ENCODE results near the gene C11orf52. TPM values are rescaled to one million over a fixed set of nuclear protein-coding genes. Genes with fewer than 3 reads are reported as not detected.

Gene C11orf52
- polyA plus RNA-seq, 2 of the 4 experiments (the other 2 are of a cell fraction): 0.08 to 0.13 TPM

- peaks cover 9% of the 10 kb centered on the region; the same call in 2 of the 3 replicates for H3K4me1 ChIP-seq
- ATAC-seq (no peak), DNase-seq (ENCODE audit: low read depth in 1 of 2, low spot score in 1 of 2) (no peak), FAIRE-seq (no peak)
- POLR2A ChIA-PET: interaction anchor here (0.9 to 1.6 kb wide), 4 partner anchors 55 to 269 kb away, joined by 3 to 4 read pairs (median 4); partner anchors contain the start of gene SIK2
- CTCF ChIA-PET: interaction anchor here (0.6 to 1.8 kb wide), 8 partner anchors 10 to 110 kb away, joined by 3 to 6 read pairs (median 4); no protein-coding TSS in a partner anchor
- H3K4me2 ChIP-seq: peak overlapping the region; percentile 90
- TF ChIP-seq KDM5A (IDR thresholded peaks at IDR 0.05): no peak
- no peaks in the 10 kb centered on the region for H3K9me3 ChIP-seq
- WGBS (ENCODE audit: missing lambda C conversion rate): 48% methylated on average over 5 of the region's 5 CpGs
- H3K4me3 ChIP-seq: peak overlapping the region; percentile 61
- peak overlapping the region; percentile 92 to 99 for H3K27ac ChIP-seq
Observed at GRCh38 chr11:111871693-111872161, 47.0 kb upstream of the C11orf52 start.

DNA sequence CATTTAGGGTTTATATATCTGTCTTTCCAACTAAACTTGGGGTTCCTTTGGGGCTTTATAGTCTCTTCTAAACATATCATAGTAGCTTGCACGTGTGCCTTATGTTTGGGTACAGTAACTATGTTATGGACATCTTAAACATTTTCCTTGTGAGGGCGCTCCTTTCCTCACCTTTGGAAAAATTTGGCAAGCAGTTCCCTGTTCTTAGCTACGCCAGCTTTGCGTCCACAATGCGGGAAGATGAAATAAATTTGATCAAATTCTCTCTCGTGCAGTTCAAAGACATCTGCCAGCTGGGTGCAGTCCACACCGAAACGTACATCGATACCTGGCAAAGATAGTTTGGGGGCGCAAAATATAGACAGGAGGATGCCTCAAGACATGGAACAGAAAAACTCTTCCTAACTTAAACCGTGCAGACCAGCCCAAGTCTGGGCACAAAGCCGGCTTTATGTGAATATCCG, 40.3 kb upstream of the C11orf52 start:
- under 1% methylated on average over 13 of the region's 13 CpGs for WGBS (ENCODE audit: missing lambda C conversion rate)
- ChIA-PET CTCF (interaction anchor here (0.6 to 2.1 kb wide), 8 partner anchors 12 to 106 kb away, joined by 3 to 12 read pairs (median 4); partner anchors contain the start of gene DIXDC1), POLR2A (interaction anchor here (1.7 kb wide), 1 partner anchor 49 kb away, joined by 5 read pairs; no protein-coding TSS in a partner anchor)
- no peaks in the 10 kb centered on the region for H3K9me3 ChIP-seq
- FAIRE-seq: no peak
- H3K4me2 ChIP-seq: peak overlapping the region; percentile 92
- DNase-seq (ENCODE audit: low read depth in 1 of 2, low spot score in 1 of 2): peak; percentile 5 to 43
- peak overlapping the region; percentile 78 for H3K4me3 ChIP-seq
- peaks cover 9% of the 10 kb centered on the region; the same call in 1 of the 3 replicates for H3K4me1 ChIP-seq
- ATAC-seq: peak; percentile 44 to 54
- H3K27ac ChIP-seq: peak overlapping the region; percentile 80 to 99
- TF ChIP-seq RAD21 (conservative IDR thresholded peaks at IDR 0.05 in 1 of 2, IDR thresholded peaks at IDR 0.05 in 1 of 2) (peak in 1 of 2 experiments; percentile 24; a peak in 1 of 5 replicates), POLR2A (IDR thresholded peaks at IDR 0.05; ENCODE audit: low read length) (0 out of 2 replicates have a peak, but pooled peaks have one; percentile 18), ESRRA (IDR thresholded peaks at IDR 0.05; ENCODE audit: borderline replicate concordance, low read length) (no peak)

DNA sequence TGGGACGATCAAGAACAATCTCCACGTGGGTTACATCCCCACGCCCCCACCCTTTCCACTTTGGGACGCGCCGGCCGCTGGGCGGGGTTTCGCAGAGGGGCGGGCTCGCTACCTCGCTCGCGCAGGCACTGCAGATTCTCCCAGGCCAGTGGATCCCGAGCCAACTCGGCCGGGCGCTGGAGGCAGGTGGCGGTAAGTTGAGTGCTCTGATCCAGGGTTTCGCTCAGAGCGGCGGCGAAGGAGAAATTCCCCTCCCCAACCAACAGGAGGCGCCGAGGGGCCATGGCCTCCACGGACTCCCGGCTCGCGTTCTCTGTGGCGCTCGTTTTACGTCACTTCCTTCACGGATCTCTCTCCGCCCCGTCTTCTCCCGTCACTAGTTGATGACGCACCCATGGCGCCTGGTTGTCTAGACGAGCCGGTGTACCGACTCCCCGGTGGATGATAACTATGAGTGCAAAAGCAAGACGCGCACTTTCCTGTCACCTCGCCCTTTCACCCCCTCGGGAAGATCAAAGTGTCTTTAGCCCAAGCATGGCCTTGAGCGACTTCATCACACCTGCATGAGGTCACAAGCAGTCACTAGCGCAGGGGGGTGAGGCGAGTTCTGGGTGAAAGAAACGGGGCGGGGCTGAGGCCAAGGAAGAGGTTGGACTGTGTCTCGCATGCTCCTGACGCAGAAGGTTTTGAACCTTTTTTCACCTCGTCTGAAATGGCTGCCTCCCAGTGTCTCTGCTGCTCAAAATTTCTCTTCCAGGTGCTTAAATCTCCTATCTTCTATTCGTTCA, 39.7 kb upstream of the C11orf52 start, which contains the start of the genes CFAP68 and FDXACB1:
TSS of gene CFAP68 (plus strand) at position 693 of the 788 bp plus-strand sequence. CDS start at position 713, 20 bp downstream.
TSS of gene FDXACB1 (minus strand) at position 317 of the 788 bp plus-strand sequence. CDS start at position 284, 33 bp downstream.
- ATAC-seq (peak; percentile 96 to 97), DNase-seq (ENCODE audit: low read depth in 1 of 2, low spot score in 1 of 2) (peak; percentile 83 to 98), FAIRE-seq (no peak)
- ChIA-PET CTCF (interaction anchor here (0.9 to 1.5 kb wide), 6 partner anchors 35 to 106 kb away, joined by 3 to 12 read pairs (median 4); no protein-coding TSS in a partner anchor), POLR2A (interaction anchor here (1.1 to 1.7 kb wide), 2 partner anchors 48 kb away, joined by 5 to 7 read pairs; no protein-coding TSS in a partner anchor)
- 2% methylated on average over 46 of the region's 55 CpGs for WGBS (ENCODE audit: missing lambda C conversion rate)
- H3K4me3 ChIP-seq: peak within 1 kb of the TSS; percentile 78
- no peaks in the 10 kb centered on the region for H3K9me3 ChIP-seq
- TF ChIP-seq ELK1 (IDR thresholded peaks at IDR 0.05; ENCODE audit: low read depth, low read length) (no peak), JUN (IDR thresholded peaks at IDR 0.05) (peak in 1 of 2 experiments; percentile 76; a peak in 4 of 5 replicates), GATA3 (IDR thresholded peaks at IDR 0.05; ENCODE audit: borderline replicate concordance) (no peak), MYC (IDR thresholded peaks at IDR 0.05; ENCODE audit: borderline replicate concordance, low read length) (peak; percentile 41; the same call in 1 of the 2 replicates), POLR2AphosphoS2 (conservative IDR thresholded peaks at IDR 0.05; ENCODE audit: low read length) (no peak), SMC3 (IDR thresholded peaks at IDR 0.05) (peak; percentile 65), HEYL (CRISPR knock-in tag; IDR thresholded peaks at IDR 0.05) (no peak), BCL3 (IDR thresholded peaks at IDR 0.05) (peak; percentile 63; the same call in 1 of the 3 replicates), PHF8 (IDR thresholded peaks at IDR 0.05; ENCODE audit: borderline replicate concordance, low read depth) (peak; percentile 62; the same call in 1 of the 2 replicates), EHF (CRISPR knock-in tag; IDR thresholded peaks at IDR 0.05) (no peak), FOSL2 (IDR thresholded peaks at IDR 0.05) (no peak), FOSL2 (CRISPR knock-in tag; IDR thresholded peaks at IDR 0.05) (peak; percentile 72), POLR2A (IDR thresholded peaks at IDR 0.05; ENCODE audit: low read length) (peak; percentile 18; the same call in 1 of the 2 replicates), RAD21 (conservative IDR thresholded peaks at IDR 0.05 in 1 of 2, IDR thresholded peaks at IDR 0.05 in 1 of 2) (peak; percentile 69 to 81), RFX5 (IDR thresholded peaks at IDR 0.05) (no peak), MAZ (IDR thresholded peaks at IDR 0.05; ENCODE audit: borderline replicate concordance, low read depth, low read length) (no peak), KDM5A (IDR thresholded peaks at IDR 0.05) (peak; percentile 63; the same call in 1 of the 2 replicates)
- TF ChIP-seq, protein P1, sequence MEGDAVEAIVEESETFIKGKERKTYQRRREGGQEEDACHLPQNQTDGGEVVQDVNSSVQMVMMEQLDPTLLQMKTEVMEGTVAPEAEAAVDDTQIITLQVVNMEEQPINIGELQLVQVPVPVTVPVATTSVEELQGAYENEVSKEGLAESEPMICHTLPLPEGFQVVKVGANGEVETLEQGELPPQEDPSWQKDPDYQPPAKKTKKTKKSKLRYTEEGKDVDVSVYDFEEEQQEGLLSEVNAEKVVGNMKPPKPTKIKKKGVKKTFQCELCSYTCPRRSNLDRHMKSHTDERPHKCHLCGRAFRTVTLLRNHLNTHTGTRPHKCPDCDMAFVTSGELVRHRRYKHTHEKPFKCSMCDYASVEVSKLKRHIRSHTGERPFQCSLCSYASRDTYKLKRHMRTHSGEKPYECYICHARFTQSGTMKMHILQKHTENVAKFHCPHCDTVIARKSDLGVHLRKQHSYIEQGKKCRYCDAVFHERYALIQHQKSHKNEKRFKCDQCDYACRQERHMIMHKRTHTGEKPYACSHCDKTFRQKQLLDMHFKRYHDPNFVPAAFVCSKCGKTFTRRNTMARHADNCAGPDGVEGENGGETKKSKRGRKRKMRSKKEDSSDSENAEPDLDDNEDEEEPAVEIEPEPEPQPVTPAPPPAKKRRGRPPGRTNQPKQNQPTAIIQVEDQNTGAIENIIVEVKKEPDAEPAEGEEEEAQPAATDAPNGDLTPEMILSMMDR (IDR thresholded peaks at IDR 0.05): peak; percentile 56
- TF ChIP-seq, protein P2, sequence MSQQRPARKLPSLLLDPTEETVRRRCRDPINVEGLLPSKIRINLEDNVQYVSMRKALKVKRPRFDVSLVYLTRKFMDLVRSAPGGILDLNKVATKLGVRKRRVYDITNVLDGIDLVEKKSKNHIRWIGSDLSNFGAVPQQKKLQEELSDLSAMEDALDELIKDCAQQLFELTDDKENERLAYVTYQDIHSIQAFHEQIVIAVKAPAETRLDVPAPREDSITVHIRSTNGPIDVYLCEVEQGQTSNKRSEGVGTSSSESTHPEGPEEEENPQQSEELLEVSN (IDR thresholded peaks at IDR 0.05; ENCODE audit: borderline replicate concordance, low read depth): no peak
- TF ChIP-seq, protein P3, sequence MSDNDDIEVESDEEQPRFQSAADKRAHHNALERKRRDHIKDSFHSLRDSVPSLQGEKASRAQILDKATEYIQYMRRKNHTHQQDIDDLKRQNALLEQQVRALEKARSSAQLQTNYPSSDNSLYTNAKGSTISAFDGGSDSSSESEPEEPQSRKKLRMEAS (IDR thresholded peaks at IDR 0.05): peak; percentile 79
- peaks cover 9% of the 10 kb centered on the region; the same call in 1 of the 3 replicates for H3K4me1 ChIP-seq
- H3K4me2 ChIP-seq: peak within 1 kb of the TSS; percentile 92
- peak within 1 kb of the TSS; percentile 80 to 99 for H3K27ac ChIP-seq
